Fibroblast of gingiva (primary cell): Measurements from ENCODE around the gene SCFD2.
"Not testable (repeated sequence)": the region's sequence is repeated elsewhere in the genome, so short reads cannot be mapped to it uniquely, and the experiment has no call there.

ENCODE experiments used
- DNase-seq: peaks from one replicate; pipeline ENCODE4 v3.0.0-alpha.2; 2011; ENCODE audit warnings: low read depth

Gene SCFD2

DNA sequence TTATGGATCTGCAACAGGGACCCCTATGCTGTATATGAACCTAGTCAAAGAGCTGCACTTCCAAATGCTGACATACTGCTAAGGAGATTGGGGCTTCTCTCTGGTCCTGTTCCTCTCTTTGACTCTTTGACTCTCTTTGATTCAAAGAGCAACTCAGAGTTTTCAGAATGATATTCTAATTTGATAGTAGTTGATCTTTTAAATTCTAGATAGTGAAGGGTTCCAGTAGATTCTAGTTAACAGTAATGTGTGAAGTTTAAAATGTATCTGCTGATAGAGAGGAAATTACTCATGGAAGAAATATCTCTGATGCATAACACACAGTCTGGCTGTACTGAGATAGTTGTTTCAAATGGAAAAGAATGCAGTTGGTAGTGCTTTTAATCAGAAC is 264.7 kb downstream of the SCFD2 start:
- DNase-seq, result peak; percentile 28

DNA sequence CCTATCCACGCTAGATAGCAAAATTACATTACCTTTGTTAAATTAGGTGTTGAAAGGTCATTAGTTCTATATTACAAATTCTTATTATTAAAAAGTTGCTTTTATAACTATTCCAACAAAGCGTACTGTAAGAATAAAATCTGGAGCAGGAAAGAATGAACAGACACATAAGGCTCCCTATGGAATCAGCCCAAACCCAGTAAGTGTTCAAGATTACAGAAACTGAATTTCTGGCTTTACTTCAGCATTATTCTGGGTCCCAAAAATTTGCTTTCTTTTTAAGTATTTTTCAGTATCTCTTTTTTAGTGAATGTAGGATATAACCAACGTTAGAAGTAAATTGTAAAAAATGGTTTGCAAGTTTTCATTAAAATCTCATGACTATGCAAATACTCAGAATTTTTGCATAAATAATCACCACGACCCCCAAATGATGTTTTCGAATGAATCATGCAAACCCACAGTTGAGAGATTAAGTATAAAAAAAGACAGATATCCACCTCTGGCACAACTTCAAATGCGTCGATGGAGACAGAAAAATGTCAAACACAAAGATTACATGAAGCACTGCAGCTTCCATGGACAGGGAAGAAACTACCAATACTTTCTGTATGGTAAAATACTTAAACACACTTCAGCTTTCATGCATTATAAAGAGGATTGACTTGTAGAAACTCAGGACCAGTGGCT is 265.2 kb downstream of the SCFD2 start:
- DNase-seq, result no peak

DNA sequence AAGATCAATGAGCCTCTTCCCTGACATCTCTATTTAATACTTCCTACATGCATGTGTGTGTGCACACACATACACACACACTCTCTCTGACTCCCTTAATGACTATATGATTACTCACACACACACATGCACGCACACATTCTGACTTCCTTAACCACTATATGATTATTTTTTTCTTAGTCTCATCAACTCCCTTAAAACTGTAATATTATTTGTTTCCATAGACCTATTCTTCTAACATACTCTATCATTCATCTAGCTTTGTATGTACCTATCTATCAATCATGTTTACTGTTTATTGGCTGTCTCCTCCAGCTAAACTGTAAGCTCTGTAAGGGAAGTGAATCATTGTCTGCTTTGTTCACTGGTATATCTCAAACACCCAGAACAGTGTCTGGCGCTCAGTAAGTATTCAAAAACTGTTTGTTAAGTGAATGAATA is 267.2 kb downstream of the SCFD2 start:
- no peak for DNase-seq

DNA sequence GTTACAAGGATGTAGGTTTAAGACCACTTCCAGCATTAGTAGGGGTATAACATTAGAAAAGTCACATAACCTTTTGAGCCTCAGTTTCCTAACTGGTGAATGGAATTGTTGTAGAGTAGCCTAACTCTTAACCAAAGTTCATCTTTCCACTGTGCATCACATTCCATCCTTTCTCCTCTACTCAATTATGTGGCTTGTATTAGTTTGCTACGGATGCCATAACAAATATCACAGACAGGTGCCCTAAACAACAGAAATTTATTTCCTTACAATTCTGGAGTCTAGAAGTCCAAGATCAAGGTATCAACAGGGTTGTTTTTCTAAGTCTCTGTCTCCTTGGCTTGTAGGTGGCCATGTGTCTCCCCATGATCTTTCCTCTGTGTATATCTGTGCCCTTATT is 271.8 kb downstream of the SCFD2 start:
- no peak for DNase-seq

DNA sequence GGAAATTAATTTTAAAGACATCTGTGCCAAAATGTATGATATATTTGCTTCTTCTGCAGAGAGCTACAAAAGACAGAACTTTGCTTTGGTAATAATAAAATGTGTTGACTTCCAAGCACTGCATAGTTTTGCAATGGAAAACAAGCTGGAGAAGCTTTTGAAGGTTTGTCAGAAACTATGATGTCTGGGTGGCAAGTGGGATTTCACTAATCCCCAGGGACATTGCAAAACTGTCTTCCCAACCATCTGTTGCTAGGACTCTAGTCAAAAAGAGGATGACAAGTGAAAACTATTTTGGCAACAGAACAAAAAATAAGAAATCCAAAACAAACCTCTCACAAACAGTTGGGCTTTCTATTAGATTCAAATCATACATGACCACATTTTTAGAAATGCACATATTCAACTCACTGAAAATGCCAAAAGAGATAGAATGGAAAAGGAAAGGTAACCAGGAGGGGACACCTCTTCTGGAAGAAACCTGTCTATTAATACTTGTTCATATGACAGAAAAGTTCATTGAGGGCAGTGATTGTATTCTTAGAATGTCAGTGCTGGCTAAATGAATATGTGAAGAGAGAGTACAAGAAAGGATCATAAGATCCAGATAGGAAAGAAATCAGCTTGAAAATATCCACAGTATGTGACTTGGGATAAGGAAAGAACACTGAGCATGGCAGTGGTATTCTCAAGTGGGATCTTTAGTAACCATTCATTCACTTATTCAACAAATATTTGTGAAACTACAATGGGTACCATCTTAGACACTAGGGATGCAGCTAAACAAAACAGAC is 275.7 kb downstream of the SCFD2 start:
- peak; percentile 94 for DNase-seq

DNA sequence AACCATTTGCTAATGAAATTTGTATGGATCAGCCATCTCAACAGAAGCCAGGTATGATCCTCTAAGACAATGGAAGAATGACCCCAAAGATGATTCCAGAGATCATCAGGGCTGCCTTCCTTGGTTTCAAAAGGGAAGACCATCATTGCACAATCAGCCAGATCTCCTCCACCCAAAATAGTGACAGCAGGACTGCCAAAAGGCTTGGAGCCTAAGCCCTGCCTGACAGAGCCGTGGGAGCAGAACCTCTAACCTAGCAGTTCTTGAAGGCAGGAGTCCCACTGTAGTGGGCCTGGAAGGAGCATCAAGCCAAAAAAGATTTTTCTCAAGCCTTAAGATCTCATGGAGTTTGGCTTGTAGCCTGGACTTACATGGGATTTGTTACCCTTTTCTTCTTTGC is 277.7 kb downstream of the SCFD2 start:
- no peak for DNase-seq

DNA sequence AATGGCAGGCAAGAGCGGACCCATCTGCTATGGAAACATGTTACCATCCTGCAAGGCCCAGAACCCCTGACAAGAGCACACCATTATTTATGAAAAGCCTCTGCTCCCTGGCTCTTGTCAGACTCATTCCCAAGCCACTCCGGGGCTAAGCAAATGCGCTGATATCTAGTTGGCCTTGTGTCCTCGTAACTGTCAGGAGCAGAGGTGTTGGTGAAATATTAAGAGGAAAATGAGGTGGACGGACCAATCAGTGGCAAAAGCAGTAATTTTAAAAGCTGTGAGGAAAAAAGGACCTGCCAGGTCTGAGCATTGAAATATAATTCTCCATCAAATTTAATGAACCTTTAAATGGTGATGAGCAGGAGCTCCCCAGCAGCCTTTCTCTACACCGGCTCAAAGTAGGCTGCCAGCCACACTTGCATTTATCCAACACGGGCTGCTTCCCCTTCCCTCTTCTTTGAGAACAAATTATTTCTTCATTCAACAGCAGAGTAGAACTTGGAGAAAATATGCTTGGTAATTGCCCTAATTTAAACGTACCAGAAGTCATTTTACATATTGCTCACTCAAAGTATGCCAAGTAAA is 289.4 kb downstream of the SCFD2 start:
- DNase-seq, result no peak

DNA sequence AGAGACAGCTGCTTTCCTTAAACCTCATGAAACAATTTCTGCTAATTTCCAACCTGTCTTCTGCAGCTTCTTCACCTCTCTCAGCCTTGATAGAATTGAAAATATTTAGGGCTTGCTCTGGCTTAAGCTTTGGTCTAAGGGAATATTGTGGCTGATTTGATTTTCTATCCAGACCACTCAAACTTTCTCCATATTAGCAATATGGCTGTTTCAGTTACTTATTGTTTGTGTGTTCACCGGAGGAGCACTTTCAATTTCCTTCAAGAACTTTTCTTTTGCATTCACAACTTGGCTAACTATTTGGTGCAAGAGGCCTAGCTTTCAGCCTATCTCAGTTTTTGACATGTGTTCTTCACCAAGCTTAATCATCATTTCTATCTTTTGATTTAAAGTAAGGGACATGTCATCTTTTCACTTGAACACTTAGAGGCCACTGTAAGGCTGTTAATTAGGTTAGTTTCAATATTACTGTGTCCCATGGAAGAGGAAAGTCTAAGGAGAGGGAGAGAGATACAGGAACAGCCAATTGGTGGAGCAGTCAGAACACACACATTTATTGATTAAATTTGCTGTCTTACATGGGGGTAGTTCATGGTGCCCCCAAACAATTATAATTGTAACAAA is 290.6 kb downstream of the SCFD2 start:
- DNase-seq, result no peak

DNA sequence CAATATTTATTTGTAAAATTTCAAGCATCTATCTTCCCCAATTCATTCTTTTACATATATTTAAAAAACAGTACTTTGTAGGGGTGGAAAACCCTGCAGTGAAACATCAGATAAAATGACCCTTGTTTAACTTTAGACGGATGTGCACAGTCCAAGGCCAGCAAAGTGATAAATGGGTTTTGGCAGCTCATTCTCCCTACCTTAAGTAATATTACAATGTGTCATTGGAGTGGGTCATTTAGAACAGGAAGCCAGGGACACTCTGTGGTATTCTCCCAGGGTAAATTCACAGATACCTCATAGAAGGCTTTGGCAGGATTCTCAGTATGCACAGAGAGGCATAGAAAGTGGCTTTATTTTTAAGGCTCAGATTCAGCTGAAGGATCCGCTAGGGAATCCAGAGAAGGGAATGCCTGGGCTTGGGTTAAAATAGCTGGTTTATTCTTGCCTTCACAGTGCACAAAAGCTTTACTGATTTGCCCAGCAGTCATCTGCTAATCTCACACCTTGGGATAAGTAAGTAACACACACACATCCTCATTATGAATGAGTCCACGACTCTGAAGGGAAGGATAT is 297.0 kb downstream of the SCFD2 start:
- DNase-seq, result no peak

DNA sequence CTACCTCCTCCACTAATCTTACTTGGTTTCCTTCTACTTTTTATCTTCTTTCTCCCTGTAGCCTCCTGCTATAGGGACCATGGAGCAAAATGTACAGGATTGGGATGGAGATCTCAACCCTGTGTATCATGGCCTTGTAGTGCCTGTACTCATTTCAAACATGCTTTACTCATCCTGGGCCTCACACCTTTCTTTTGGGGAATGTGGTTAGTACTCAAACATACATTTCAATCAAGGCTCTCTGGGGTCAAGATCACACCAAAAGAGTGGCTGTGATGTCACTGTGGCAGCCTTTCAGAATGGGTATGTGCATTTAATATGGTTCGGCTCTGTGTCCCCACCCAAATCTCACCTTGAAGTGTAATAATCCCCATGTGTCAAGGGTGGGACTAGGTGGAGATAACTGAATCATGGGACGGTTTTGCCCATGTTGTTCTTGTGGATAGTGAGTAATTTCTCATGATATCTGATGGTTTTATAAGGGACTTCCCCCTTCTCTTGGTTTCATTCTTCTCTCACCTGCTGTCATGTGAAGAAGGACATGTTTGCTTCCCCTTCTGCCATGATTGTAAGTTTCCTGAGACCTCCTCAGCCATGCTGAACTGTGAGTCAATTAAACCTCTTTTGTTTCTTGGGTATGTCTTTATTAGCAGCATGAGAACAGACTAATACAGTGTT is 298.6 kb downstream of the SCFD2 start:
- no peak for DNase-seq

DNA sequence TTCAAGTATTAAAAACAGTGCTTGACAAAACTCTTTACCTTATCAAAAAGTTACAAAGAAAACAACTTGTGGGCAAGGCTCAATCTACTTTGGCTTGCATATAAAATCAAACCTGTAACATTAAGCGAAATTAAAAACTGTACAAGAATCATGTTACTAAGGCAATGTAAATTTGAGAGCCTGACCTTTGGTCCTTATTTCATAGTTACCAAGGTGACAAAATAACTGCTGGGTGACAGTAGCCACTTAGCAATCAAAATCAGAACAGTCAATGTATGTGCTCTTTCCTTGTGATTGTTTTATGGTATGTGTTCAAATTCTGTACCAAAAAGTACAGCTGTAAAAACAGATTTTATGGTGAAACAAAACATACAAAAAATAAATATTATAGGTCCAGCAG is 299.7 kb downstream of the SCFD2 start:
- no peak for DNase-seq

DNA sequence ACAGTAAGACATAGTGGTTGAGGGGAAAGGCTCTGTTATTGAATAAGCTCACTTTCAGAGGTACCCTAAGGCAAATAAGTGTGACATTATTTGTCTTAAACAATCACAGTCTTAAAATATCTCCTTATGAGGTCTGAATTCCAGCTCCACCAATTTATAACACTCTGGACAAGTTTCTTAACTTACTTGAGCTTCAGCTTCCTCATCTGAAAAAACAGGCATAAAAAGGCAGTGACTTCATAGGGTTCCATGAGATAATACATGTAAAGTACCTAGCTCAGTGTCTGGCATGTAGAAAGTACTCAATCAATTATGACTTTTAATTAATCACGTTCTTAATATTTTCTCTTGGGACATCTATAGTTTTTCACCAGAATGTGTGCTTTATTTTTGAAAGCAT is 301.3 kb downstream of the SCFD2 start:
- no peak for DNase-seq

DNA sequence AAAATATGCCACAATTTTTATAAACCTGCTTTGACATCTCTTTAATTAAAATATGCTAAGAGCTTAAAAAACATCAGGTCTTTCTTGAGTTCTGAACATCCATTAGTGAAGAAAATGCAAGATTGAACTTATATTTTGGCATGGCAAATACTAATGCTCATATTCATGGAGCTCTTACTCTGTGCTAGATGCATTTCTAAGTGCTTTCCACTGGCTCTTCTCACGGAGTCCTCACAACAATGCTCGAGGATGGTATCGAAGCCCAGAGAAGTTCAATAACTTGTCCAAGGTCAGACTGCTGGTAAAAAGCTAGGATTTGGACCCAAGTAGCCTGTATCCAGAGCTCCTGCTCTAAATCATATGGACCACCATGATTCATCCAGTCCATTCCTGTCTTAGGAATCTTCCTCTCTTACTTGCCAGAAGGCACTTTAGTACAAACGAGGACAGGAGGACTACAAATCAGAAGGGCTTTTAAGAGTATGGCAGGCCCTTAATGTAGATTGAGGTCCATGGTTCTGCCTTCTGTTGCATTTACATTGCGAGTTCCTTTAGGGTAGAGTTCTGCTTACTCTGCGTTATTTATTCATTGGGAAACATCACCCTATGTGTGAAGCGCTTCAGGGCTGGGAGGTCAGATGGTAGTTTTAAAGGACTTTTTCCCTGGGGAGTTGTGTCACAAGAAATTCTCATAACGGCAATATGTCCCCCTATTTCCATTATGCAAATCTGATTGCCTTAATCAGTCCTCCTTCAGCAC is 304.6 kb downstream of the SCFD2 start:
- DNase-seq, result no peak

DNA sequence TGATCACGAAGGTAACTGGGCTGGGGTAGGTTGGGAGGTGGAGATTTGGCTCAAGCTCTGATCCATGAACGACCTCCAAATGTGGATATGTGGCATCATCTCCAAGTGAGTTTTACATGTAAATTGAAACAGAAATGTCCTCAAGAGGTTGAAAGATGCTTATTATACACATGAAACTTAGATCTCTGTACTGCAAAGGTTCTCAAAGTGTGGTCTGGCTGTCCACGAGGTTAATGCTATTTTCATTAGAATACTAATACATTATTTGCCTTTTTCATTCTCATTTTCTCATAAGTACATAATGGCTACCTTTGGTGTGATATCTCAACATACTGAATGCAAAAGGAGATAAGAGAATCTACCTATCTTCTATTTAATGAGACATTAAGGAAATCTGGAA is 305.6 kb downstream of the SCFD2 start:
- no peak for DNase-seq

DNA sequence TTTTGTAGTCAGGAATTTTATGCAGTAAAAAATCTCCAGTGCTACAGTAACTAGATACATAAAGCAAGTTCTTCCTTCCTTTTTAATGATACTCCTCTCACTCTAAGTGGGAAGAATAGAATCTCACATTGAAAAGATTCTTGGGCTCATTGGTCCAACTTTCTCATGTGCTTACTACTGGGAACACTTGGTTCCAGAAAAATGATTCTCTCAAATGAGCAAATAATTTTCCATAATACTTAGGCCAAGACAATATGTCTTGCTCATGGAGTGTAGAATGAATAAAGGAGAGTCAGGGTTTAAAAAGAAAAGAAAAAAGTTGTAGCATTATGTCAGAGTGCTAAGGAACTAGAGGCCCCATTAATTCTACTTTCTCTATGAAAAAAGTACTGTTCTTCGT is 306.0 kb downstream of the SCFD2 start:
- no peak for DNase-seq

DNA sequence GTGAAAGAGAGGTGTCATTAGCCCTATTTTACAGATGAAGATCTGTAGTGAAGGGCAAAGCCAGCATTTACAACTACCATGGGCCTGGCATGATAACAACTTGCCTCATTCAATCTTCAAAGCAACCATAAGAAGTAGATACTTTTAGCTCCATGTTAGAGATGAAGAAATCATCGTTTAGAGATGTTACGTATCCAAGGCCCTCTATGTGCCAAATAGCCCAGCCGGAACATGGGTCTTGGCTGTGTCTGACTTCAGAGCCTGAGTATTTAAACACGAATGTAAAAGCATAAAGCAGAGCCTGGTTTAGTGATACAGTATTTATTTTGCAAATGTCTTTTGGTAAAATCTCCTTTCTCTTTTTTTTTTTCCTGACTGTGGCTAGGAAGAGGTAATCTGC is 306.6 kb downstream of the SCFD2 start:
- peak; percentile 21 for DNase-seq

DNA sequence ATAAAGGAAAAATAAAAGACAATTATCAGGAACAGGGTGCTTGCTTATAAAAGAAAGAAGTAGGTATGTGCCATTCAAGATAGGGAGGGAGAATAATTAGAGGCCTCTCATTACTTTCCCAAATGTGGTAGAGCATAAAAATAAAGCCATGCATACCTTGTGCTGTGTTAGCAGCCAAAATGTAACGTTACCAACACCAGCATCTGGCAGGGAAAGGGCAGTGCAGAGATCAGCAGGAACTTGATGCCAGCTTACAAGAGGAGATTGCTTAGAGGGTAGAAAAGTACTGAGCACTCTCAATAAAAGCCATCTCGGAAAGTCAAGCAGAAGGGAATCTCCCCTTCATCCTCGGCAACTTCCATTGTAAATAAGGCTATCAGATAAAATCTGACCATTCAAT is 308.2 kb downstream of the SCFD2 start:
- no peak for DNase-seq

DNA sequence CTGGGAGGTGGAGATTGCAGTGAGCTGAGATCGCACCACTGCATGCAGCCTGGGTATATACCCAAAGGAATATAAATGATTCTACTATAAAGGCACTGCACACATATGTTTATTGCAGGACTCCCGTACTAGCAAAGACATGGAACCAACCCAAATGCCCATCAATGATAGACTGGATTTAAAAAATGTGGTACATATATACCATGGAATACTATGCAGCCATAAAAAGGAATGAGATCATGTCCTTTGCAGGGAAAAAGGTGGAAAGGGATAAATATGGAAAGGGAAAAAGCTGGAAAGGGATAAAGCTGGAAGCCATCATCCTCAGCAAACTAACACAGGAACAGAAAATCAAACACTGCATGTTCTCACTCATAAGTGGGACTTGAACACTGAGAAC is 308.8 kb downstream of the SCFD2 start:
- not testable (repeated sequence) for DNase-seq

DNA sequence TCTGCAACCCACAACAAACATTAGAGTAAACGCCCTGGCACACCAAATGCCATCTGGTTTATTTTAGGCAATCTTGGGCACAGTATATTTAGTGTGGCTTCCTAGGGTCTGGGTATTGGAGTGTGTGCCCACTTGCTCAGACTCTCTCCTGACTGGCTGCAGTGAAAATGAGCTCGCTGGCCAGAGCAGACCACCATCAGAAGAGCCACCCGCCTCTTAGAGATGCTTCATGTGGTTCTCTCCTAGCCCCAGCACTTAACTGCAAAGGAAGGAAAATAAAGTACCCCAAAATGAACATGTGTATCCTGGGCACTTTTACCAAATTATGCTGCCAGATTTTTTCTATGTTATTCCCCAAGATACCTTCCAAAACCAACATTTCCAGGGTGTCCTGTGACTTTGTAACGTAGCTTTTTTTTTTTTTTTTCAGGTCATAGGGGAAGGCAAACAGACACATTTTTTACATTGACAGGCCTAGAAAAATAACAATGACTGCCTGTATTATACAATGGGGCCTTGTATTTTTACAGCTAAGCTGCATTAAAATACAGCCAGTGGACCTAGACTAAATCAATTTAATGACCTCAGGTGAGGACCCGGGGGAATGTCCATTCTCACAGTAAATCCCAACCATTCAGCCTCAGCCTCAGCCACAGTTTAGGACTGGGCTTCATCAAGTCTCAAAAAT is 310.0 kb downstream of the SCFD2 start:
- peak; percentile 27 for DNase-seq

DNA sequence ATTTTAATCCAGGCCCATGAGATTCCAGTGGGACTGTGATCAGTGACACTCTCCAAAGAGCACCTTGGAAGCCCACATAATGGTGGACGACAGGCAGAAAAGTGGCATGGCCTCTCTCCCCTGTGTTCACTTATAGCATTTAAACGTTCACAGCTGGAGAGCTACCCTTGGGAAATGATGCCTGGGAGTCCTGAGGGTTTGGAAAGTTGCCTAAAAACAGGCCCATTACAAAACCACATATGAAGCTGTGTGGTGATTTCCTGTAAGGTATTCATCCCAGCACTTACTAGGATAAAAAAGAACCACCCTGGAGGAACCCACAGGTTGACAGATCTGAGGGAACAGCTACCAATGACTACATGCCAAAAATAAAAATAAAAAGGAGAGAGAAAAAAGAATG is 310.6 kb downstream of the SCFD2 start:
- DNase-seq, result peak; percentile 91

DNA sequence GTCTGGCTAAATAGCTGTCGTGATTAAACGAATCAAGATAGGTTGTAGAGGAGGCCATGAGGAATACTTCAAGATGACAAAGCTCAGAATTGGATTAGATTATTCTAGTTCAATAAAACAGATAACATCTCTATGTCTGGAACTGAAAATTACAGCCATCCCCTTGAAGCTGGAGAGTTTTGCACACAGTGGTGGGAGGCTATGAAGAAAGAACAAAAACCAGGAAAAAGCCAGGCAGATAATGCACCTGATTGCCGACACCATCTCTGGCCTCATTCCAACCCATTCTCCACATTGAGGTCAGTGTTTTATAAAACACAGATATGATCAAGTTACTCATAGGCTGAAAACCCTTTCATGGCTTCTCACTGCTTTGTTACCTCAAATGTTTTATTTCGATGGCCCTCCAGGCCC is 315.5 kb downstream of the SCFD2 start:
- no peak for DNase-seq
